SKM-1 treated with dmso at 0.1 percent for 144 hours (cell line): ENCODE results near the gene NPIPA1.
"Not testable (repeated sequence)": the region's sequence is repeated elsewhere in the genome, so short reads cannot be mapped to it uniquely, and the experiment has no call there.

Experiments used
- DNase-seq: peaks from one replicate; lab custom pipeline; 2025; ENCODE audit not compliant: unreplicated experiment; lab: John Stamatoyannopoulos, UW

NPIPA1 gene

GRCh38 chr16:14976971-14977736, 39.9 kb downstream of the NPIPA1 start:
- not testable (repeated sequence) for DNase-seq

GRCh38 chr16:14978281-14978680, 41.0 kb downstream of the NPIPA1 start:
- DNase-seq = not testable (repeated sequence)

- not testable (repeated sequence) for DNase-seq
Observed at GRCh38 chr16:14978908-14979307, 41.7 kb downstream of the NPIPA1 start.

GRCh38 chr16:14981234-14981633, 44.0 kb downstream of the NPIPA1 start:
- DNase-seq = not testable (repeated sequence)

GRCh38 chr16:14982521-14982920, 45.3 kb downstream of the NPIPA1 start:
- DNase-seq = not testable (repeated sequence)

- DNase-seq = not testable (repeated sequence)
Observed at GRCh38 chr16:14988092-14988491, 50.8 kb downstream of the NPIPA1 start.

GRCh38 chr16:14988661-14989191, 51.5 kb downstream of the NPIPA1 start:
- DNase-seq = not testable (repeated sequence)

GRCh38 chr16:14989291-14990281, 52.3 kb downstream of the NPIPA1 start:
- not testable (repeated sequence) for DNase-seq

- DNase-seq = not testable (repeated sequence)
Observed at GRCh38 chr16:14993277-14994151, 56.3 kb downstream of the NPIPA1 start.

- DNase-seq = not testable (repeated sequence)
Observed at GRCh38 chr16:14996702-14997101, 59.5 kb downstream of the NPIPA1 start.

GRCh38 chr16:14998300-14998699, 61.1 kb downstream of the NPIPA1 start:
- DNase-seq = not testable (repeated sequence)

GRCh38 chr16:14999845-15000244, 62.6 kb downstream of the NPIPA1 start:
- DNase-seq = not testable (repeated sequence)
